K562 (cell line): ENCODE measurements around the gene SCYL1. TPM values are rescaled to one million over a fixed set of nuclear protein-coding genes. Genes with fewer than 3 reads are reported as not detected.
A peak's percentile ranks its signal among the peaks of the same experiment; 100 is the strongest.

Experiments used
- ATF7 ChIP-seq: fragments of 450-650 bp; IDR thresholded peaks from 2 replicates; pipeline ENCODE4 v1.7.1; 2014; ENCODE audit warnings: mild to moderate bottlenecking, moderate library complexity
- HDAC2 ChIP-seq: fragments of 450-650 bp; IDR thresholded peaks from 2 replicates; pipeline ENCODE4 v1.6.1; 2016; ENCODE audit warnings: mild to moderate bottlenecking
- HMGN3 ChIP-seq: IDR thresholded peaks from 2 replicates; pipeline ENCODE4 v1.6.1; 2011; ENCODE audit warnings: borderline replicate concordance, low read depth, mild to moderate bottlenecking, mixed read lengths, low read length; ENCODE audit not compliant: insufficient read length; ENCODE audit errors: extremely low read depth
- KLF13 ChIP-seq: fragments of 450-650 bp; IDR thresholded peaks from 2 replicates; pipeline ENCODE4 v1.6.1; 2016; ENCODE audit warnings: missing genetic modification characterization, low read depth, mild to moderate bottlenecking, missing compliant biosample characterization, moderate library complexity, borderline replicate concordance
- MIER1 ChIP-seq: fragments of 450-650 bp; IDR thresholded peaks from 2 replicates; pipeline ENCODE4 v1.6.1; 2016; ENCODE audit warnings: antibody characterized with exemption, mild to moderate bottlenecking, low read depth
- MTA1 ChIP-seq: fragments of 450-650 bp; IDR thresholded peaks from 2 replicates; pipeline ENCODE4 v1.6.1; 2017; ENCODE audit warnings: borderline replicate concordance
- NFYB ChIP-seq: IDR thresholded peaks from 2 replicates; pipeline ENCODE4 v1.6.1; 2011; ENCODE audit warnings: mild to moderate bottlenecking, moderate library complexity; ENCODE audit not compliant: insufficient read length; ENCODE audit errors: extremely low read depth
- SIN3A ChIP-seq, 2 experiments: fragments of 150-350 bp in 1 of 2; IDR thresholded peaks; 2 replicates each; pipeline ENCODE4 v1.6.1; 2011 to 2016; ENCODE audit warnings: borderline replicate concordance in 2 of 2, low read depth in 2 of 2, low read length in 2 of 2, mild to moderate bottlenecking in 2 of 2, moderate library complexity in 2 of 2; ENCODE audit not compliant: control insufficient read depth in 1 of 2
- SUPT5H ChIP-seq: fragments of 450-650 bp; IDR thresholded peaks from 2 replicates; pipeline ENCODE4 v1.6.1; 2016
- TAF1 ChIP-seq: IDR thresholded peaks from 2 replicates; pipeline ENCODE4 v1.6.1; 2011; ENCODE audit warnings: mild to moderate bottlenecking, low read length, moderate library complexity; ENCODE audit not compliant: insufficient read depth, control insufficient read depth, severe bottlenecking; ENCODE audit errors: extremely low read depth
- TAF15 ChIP-seq: fragments of 200-400 bp; formaldehyde crosslinking; IDR thresholded peaks from 2 replicates; pipeline ENCODE4 v1.6.1; 2017; ENCODE audit warnings: mild to moderate bottlenecking, low read depth, low read length, moderate library complexity
- YBX1 ChIP-seq: fragments of 450-650 bp; IDR thresholded peaks from 2 replicates; pipeline ENCODE4 v1.7.1; 2016; ENCODE audit warnings: mild to moderate bottlenecking
- ZBTB49 ChIP-seq: sonication (generic); formaldehyde crosslinking; IDR thresholded peaks from 2 replicates; pipeline ENCODE4 v1.8.0; 2022; ENCODE audit warnings: missing genetic modification reagents, mild to moderate bottlenecking, borderline replicate concordance
- ZFPM2 ChIP-seq: fragments of 250-450 bp; sonication (Bioruptor Pico); IDR thresholded peaks from 2 replicates; pipeline ENCODE4 v1.5.1; 2022; ENCODE audit warnings: mild to moderate bottlenecking
- ZNF232 ChIP-seq: sonication (generic); formaldehyde crosslinking; IDR thresholded peaks from 2 replicates; pipeline ENCODE4 v1.8.0; 2022; ENCODE audit warnings: mild to moderate bottlenecking, missing genetic modification reagents
- ZNF280A ChIP-seq: fragments of 450-650 bp; IDR thresholded peaks from 2 replicates; pipeline ENCODE4 v1.6.1; 2018; ENCODE audit warnings: mild to moderate bottlenecking, low read depth; ENCODE audit not compliant: partially characterized antibody
- ZNF696 ChIP-seq: fragments of 250-450 bp; sonication (Bioruptor Pico); conservative IDR thresholded peaks from 2 replicates; pipeline ENCODE4 v1.4.0; 2020; ENCODE audit warnings: mild to moderate bottlenecking, moderate library complexity
- ZNF766 ChIP-seq: fragments of 200-800 bp; sonication (Bioruptor generic); conservative IDR thresholded peaks from 2 replicates; pipeline ENCODE4 v1.6.1; 2016; ENCODE audit warnings: missing genetic modification characterization, missing compliant biosample characterization
- polyA plus RNA-seq, 8 experiments: library from polyadenylated mRNA; depleted of rRNA in 4 of 8; stranded (reverse) in 5 of 8; unstranded in 3 of 8; fragments of >200 nt; fragmentation: Nextera tagmentation in 2 of 8; fragmentation: Illumina TruSeq in 1 of 8; extraction: Ambion mirVana in 2 of 8; extraction: Trizol in 1 of 8; gene quantifications; 2 replicates each; pipeline versions ENCODE4 v1.2.1 to v1.2.3, GENCODE V29; 2011 to 2014; ENCODE audit warnings: inconsistent platforms in 1 of 8, missing spikeins in 1 of 8
- total RNA-seq, 7 experiments: library from RNA; depleted of rRNA in 6 of 7; stranded (reverse); fragments of >200 nt in 6 of 7; fragmentation: Illumina TruSeq in 2 of 7; extraction: Trizol in 2 of 7; gene quantifications; 2 replicates each; pipeline versions ENCODE4 v1.2.1 to v1.2.3, GENCODE V29; 2011 to 2021; ENCODE audit warnings: low replicate concordance in 1 of 7

The SCYL1 gene
- total and polyA plus RNA-seq, 9 of the 15 experiments (the other 6 are each of a cell fraction or from before 2014, with no cell fraction given): 1.9 to 145 (median 57.6) TPM

DNA sequence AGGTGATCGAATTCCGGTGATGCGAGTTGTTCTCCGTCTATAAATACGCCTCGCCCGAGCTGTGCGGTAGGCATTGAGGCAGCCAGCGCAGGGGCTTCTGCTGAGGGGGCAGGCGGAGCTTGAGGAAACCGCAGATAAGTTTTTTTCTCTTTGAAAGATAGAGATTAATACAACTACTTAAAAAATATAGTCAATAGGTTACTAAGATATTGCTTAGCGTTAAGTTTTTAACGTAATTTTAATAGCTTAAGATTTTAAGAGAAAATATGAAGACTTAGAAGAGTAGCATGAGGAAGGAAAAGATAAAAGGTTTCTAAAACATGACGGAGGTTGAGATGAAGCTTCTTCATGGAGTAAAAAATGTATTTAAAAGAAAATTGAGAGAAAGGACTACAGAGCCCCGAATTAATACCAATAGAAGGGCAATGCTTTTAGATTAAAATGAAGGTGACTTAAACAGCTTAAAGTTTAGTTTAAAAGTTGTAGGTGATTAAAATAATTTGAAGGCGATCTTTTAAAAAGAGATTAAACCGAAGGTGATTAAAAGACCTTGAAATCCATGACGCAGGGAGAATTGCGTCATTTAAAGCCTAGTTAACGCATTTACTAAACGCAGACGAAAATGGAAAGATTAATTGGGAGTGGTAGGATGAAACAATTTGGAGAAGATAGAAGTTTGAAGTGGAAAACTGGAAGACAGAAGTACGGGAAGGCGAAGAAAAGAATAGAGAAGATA is 25.7 kb upstream of the SCYL1 start, which contains the start of gene MALAT1 (continued):
- peak; percentile 51 to 88; a peak in 3 of 4 replicates for TF ChIP-seq SIN3A (IDR thresholded peaks at IDR 0.05; ENCODE audit: borderline replicate concordance in 2 of 2, control insufficient read depth in 1 of 2, low read depth in 2 of 2, low read length in 2 of 2)
- TF ChIP-seq TAF1: peak; percentile 100
- no peak for TF ChIP-seq YBX1
- peak; percentile 94 for TF ChIP-seq ZNF696
- no peak for TF ChIP-seq HMGN3
- no peak; the same call in 1 of the 2 replicates for TF ChIP-seq MTA1
- TF ChIP-seq ZNF766 (CRISPR knock-in tag): no peak
- no peak for TF ChIP-seq HDAC2
- no peak for TF ChIP-seq ZNF232
- no peak for TF ChIP-seq ZNF280A
- no peak for TF ChIP-seq ZBTB49 (CRISPR knock-in tag)
- no peak for TF ChIP-seq MIER1
- TF ChIP-seq KLF13 (tag): 0 out of 2 replicates have a peak, but pooled peaks have one; percentile 56
- TF ChIP-seq TAF15: no peak
- peak; percentile 100 for TF ChIP-seq ZFPM2
- no peak for TF ChIP-seq ATF7
- TF ChIP-seq NFYB: no peak
- peak; percentile 99 for TF ChIP-seq SUPT5H
